GM18502 (cell line): Measurements from ENCODE around the gene ASB16.
"Not testable (repeated sequence)": the region's sequence is repeated elsewhere in the genome, so short reads cannot be mapped to it uniquely, and the experiment has no call there.

Source experiments
- ATAC-seq: cut with Tn5 transposase; IDR thresholded peaks from one replicate; pipeline ENCODE4 v1.9.1; 2021; ENCODE audit warnings: mild to moderate bottlenecking; ENCODE audit not compliant: unreplicated experiment, poor library complexity

ASB16 gene

GRCh38 chr17:44146375-44147346, 23.8 kb upstream of the ASB16 start:
- ATAC-seq = no peak

DNA sequence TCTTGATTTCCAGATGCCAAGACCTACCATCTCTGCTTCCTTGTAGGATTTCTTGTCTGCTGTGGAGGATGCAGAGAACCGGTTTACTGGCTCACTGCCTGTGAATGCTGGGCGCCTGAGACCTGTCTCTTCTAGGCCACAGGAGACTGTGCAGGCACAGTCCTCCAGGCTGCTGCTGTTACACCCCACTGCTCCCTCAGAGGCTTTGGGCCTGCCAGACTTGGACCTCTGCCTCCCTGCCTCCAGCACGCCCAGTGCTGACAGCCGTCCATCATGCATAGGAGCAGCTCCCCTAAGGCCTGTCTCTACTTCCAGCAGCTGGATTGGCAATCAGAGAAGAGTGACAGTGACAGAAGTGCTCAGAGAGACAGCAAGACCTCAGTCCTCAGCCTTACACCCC, 22.7 kb upstream of the ASB16 start:
- no peak for ATAC-seq

GRCh38 chr17:44149066-44149465, 21.4 kb upstream of the ASB16 start:
- ATAC-seq = not testable (repeated sequence)

DNA sequence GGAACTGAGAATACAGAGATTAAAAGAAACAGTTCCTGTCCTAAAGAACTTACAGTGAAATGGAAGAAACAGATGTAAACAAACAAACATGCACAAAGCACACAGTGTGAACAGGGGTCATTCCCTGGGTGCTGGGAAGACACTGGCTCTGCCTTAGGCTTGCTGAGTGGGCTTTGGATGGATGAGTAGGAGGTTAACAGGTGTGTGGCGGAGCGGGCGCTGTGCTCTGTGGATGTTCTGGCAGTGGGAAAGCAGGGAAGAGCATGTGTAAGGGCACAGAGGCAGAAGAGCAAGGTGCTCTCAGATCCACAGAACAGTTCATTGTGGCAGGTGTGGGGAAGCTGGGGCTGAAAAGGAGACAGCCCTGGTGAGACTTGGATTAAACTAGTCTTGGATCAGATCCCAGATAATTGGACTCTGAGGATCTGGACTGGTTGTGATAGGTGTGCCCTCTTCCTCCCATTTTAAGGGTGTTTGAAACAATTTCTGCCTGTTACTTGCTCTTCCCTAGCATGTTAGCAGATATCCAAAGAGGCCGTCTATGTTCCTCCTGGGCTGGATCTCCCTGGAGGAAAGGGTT, 20.7 kb upstream of the ASB16 start:
- ATAC-seq = no peak

DNA sequence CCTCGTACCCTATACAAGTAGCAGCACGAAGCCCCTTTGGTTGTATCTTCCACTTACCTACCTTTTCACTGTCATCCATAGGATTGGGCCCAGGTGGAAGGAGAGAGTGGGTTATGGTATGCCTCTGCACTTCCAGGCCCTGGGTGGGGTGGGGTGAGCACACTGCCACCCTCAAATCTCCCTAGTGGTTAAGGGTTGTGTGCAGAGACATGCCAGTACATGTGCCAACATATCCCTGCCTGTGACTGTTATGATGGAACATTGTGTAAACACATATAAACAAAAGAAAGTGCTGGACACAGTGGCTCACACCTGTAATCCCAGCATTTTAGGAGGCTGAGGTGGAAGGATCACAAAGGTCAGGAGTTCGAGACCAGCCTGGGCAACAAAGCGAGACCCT, 17.6 kb upstream of the ASB16 start:
- no peak for ATAC-seq

DNA sequence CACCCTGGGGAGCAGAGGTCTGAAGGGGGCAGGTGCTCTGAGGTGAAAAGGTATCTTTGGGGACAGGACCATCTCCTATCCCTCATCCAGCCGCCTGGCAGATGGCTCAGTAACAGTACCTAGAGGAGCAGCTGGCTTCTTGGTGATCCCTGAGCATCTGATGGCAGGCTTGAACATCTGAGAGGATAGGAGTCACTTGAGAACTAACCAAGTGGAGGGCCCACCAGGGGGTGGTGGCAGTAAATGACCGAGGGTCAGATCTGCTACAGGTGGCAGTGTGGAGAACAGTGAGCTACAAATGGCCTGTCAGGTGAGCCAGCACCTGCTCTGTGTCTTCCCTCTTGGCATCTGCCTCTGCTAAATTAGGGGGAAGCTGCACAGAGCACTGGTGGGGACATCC, 15.0 kb upstream of the ASB16 start:
- no peak for ATAC-seq

DNA sequence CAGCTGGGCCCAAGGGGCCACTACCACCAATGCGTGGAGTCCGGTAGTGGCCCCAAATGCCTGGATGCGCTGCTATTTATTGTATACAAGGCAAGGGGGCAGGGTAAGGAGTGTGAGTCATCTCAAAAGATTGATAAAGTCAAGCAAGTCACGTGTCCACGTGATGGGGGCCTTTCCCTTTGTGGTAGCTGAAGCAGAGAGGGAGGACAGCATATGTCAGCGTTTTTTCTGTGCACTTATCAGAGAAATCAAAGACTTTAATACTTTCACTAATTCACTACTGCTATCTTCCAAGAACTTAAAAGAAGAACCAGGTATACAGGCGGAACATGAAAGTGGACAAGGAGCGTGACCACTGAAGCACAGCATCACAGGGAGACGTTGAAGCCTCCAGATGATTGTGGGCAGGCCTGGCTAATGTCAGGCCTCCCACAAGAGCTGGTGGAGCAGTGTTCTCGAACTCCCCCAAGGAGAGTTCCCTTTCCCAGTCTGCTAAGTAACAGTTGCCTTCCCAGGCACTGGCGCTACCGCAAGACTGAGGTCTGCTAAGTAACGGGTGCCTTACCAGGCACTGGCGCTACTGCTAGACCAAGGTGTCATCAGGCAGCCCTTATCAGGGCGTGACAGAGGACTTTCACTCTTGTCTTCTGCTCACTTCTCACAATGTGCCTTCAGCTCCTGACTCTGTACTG, 10.8 kb upstream of the ASB16 start:
- ATAC-seq = no peak

DNA sequence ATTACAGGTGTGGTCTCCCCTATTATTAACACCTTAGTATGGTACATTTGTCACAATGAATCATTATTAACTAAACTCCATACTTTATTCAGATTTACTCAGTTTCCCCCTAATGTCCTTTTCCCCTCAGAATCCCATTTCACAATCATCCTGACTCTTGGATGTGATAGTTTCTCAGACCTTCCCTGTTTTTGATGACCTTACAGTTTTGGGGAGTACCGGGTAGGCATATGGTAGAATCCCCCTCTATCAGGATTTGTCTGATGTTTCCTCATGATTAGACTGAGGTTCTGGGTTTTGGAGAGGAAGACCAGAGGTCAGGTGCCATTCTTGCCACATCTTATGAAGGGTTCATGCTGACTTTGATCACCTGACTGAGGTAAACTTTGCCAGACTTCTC, 6.0 kb upstream of the ASB16 start:
- ATAC-seq = no peak

GRCh38 chr17:44167181-44167861, 3.2 kb upstream of the ASB16 start:
- no peak for ATAC-seq

DNA sequence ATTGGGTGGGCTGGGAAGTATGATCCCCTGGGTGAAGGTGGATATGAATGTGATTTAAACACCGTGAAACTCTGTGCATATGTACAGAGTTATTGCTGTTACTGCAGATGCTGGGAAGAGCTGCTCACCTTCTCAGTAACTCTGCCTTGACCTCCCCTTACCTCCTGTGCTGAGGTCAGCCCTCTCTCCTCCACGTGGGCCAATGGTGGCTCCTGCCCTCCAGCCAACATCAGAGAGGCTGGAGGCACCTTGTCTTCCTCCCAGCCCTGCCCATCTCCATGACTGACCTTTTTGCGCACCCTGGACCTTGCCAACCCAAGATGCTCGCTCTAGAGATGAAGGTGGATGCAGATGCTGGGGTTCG, 387 bp upstream of the ASB16 start:
- no peak for ATAC-seq

GRCh38 chr17:44171931-44172455, 1.5 kb downstream of the ASB16 start:
- no peak for ATAC-seq

- no peak for ATAC-seq
Observed at GRCh38 chr17:44174427-44174826, 3.9 kb downstream of the ASB16 start.

GRCh38 chr17:44176257-44176656, 5.8 kb downstream of the ASB16 start:
- ATAC-seq = no peak

GRCh38 chr17:44176671-44177501, 6.4 kb downstream of the ASB16 start:
- ATAC-seq = no peak

- no peak for ATAC-seq
Observed at GRCh38 chr17:44177640-44178039, 7.1 kb downstream of the ASB16 start.

- ATAC-seq = no peak
Observed at GRCh38 chr17:44178133-44178532, 7.6 kb downstream of the ASB16 start.

DNA sequence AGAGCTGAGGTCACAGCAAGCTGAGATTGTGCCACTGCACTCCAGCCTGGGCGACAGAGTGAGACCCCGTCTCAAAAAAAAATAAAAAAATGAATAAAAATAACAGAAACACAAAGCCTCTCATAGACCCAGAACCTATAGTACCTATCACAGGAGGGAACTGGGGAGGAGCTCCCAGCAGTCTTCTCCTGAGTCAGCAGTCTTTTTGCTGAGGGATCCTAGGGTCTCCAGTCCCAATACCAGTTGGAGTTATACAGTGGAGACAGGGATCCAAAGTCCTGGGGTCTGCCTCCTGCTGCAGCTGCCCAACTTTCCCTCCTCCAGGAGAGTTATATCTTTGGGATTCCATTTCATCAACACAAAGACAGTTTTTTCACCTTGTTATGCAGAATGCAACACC, 12.5 kb downstream of the ASB16 start:
- ATAC-seq = no peak

DNA sequence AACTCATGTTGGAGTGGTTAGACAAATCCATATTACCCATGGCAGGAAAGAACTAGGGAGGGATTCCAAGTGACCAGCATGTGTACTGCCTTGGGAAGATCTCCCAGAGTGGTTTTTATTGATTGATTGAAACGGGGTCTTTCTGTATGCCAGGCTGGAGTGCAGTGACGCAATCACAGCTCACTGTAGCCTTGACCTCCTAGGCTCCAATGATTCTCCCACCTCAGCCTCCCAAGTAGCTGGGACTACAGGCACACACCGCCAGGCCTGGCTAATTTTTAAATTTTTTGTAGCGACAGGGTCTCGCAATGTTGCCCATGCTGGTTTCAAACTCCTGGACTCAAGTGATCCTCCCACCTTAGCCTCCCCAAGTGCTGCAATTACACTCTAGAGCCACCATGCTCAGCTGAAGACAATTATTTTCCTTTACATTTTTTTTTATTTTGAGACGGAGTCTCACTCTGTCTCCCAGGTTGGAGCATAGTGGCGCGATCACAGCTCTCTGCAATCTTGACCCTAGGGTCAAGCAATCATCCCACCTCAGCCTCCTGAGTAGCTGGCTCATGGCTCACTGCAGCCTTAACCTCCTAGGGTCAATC, 13.8 kb downstream of the ASB16 start:
- no peak for ATAC-seq
